ENCODE measurements around the gene LIPH.

GRCh38 chr3:185519021-185519420 lies 33.4 kb downstream of the LIPH start:
- TF ChIP-seq CTCF (IDR thresholded peaks at IDR 0.05) (no peak), POLR2A (IDR thresholded peaks at IDR 0.05) (no peak)

Measured in gastroesophageal sphincter (tissue), 3 donors.